ENCODE results near the gene CKS2.

The CKS2 gene

DNA sequence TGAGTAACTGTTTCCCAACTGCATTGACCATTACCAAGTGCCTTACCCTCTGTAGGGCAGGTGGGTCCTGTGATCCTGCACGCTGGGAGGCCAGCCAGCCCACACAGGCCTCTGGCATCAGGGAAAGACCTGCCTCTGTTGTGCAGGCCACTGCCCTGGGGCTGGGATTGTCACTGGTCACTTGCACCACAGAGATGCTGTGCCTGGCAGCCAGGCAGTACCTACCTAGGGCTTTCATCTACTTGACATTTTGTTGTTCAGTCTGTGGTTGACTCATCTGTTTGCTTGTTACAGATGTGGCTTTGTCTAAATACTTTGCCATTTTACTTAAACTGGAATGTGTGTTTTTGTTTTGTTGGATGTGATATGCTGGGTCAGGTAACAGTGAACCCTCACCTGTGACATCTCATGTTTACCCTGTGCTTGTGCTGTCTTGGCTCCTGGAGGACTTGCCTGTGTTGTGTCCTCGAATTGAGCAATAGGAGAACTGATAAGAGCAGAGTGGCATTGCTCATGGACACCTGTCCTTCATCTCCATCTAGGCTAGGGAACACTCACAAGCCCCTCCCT lies 40.1 kb downstream of the CKS2 start:
- no peak for DNase-seq (ENCODE audit: low read depth)

GRCh38 chr9:89351584-89352300 lies 40.7 kb downstream of the CKS2 start:
- DNase-seq (ENCODE audit: low read depth): no peak

- no peak for DNase-seq (ENCODE audit: low read depth)
Measured at GRCh38 chr9:89352451-89352850, 41.5 kb downstream of the CKS2 start.

DNA sequence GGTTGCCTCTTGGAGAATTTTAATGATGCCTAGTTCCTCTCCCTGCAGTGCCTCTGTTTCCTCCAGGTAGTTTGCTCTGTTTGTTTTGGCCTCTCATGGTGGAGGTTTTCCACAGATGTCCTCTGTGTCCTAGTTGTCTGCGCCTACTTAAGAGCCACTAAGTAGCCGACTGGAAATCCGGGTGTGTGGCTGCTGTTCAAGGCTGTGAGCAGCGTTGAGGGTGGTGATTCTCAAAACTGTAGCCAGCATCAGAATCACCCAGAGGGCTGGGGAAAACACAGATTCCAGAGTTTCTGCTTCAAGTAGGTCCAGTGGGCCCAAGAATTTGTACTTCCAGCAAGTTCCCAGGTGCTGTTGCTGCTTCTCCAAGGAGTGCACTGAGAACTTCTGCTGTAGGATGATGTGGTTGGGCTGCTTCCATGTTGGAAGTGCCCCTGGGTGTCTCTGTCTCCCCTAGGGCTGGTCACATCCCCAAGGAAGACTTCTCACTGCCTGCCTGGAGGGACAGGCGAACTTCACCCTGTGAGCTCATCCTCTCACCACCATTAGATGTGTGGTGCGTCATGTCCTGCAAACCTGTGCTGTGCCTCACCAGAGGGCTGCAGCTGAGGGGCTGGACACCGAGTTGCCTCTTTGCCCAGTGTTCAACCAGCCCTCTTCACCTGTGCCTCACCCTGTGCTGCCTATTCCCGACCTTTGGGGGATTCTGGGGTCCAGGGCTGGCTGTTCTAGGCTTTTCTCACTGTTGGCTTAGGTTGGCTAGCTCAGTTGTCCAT lies 42.1 kb downstream of the CKS2 start:
- DNase-seq (ENCODE audit: low read depth): no peak

DNA sequence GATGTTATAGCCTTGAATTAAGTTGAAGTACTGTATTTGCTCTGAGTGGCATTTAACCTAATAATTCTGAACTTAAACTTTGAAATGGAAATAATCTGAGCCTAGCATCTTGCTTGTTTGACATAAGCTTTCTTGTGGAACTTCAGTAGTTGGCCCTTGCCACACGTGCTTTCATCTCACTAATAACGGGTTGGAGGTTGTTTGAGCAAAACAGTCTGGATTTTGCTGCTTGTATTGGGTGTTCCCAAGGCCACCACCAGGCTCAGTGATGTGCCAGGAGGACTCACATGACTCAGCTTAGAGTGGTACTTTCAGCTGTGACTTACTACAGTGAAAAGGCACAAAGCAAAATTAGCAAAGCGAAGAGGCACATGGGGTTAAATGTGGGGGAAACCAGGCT lies 43.0 kb downstream of the CKS2 start:
- no peak for DNase-seq (ENCODE audit: low read depth)

DNA sequence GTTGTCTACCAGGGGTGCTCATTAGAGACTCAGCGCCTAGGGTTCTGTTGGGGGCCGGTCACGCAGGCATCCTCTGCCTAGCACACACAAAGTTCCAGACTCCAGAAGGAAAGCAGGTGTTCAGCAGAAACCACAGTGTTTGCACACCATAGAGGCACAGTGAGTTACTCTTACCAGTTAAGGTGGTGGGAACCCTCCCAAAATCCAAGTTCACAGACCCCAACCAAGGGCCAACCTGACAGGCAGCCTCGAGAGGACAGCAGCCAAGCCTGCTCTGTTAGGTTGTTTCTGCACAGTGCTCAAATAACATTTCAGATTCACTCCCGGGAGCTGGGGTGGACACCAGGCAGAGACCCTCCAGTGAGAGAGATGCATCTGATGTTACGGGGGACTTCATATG lies 43.5 kb downstream of the CKS2 start:
- no peak for DNase-seq (ENCODE audit: low read depth)

DNA sequence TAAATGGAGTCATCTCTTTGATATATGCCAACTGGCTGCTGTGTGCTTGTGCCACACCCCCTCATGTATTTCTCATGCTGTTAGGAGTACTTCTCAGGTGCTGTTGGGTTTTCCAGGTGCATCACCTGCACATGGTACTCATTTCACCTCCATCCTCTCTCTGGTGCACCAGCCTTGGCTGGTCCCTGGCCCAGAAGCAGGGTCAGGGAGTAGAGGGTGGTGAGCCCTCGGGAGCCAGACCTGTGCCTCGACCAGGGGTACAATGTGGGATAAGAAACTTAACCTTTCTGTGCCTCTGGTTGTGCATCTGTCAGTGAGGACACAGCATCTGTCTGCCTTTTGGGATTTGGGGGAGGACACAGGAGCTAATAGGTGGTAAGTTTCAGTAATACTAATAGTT lies 45.8 kb downstream of the CKS2 start:
- no peak for DNase-seq (ENCODE audit: low read depth)

- no peak for DNase-seq (ENCODE audit: low read depth)
Measured at GRCh38 chr9:89357331-89358197, 46.6 kb downstream of the CKS2 start.

- DNase-seq (ENCODE audit: low read depth): no peak
Measured at GRCh38 chr9:89358376-89358916, 47.5 kb downstream of the CKS2 start.

DNA sequence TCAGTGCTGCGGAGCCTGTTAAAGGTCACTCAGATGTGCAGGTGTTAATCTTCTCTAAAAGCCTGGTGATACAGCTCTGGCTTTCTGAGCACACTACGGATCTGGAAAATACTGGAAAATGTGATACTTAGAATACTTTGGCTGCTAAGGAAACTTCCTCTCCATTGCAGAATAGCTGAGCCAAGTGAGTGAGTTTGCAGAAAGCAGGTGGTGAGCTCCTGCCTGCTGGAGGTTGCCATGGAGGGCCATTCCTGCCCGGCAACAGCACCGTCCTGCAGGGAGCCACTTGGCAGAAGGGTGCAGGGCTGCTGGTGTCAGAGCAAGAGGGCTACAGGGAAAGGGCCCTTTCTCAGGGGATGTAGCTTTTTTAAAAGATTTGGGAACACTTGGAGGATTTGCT lies 48.0 kb downstream of the CKS2 start:
- DNase-seq (ENCODE audit: low read depth): no peak

DNA sequence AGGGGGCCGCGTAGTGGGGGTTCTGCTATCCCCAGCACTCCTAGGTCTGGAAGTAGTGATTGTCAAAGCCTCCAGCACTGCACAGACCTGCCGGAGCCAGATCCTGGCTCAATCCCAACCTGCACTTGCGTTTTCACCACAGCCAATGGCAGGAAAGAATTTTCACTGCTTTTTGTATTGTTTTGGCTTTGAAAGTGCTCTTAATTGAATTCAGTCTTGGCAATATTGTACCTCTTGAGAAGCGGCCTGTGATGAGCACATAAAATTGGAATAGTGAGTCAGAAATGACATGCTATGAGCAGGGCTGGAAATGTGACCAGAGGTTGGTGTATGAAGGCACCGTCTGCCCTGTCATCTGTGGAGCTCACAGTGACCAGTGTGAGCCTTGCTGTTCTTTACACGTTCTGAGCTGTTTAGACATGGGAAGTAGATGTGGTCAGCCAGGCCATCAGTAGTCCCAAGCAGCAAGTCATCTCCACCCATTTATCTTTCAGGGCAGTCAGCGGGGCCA lies 48.8 kb downstream of the CKS2 start:
- no peak for DNase-seq (ENCODE audit: low read depth)

DNA sequence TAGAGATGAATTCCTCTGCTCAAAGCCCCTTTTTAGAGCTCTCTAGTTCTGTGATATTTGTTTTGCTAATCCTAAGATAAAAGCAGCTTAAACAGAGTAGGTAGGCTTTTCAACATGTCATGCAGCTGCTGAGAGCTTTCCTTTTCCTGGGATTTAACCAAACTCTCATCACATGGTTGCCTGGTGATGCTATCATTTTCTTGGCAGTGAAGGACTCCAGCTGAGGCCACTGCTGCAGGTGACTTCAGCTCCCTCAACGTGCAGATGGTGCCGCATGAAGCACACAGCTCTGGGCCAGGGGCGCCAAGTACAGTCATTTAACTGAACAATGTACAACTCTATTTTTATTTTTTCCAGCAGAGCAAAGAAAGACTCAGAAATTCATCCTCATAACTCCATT lies 49.5 kb downstream of the CKS2 start:
- no peak for DNase-seq (ENCODE audit: low read depth)

- DNase-seq (ENCODE audit: low read depth): no peak
Measured at GRCh38 chr9:89361031-89361430, 50.0 kb downstream of the CKS2 start.

DNA sequence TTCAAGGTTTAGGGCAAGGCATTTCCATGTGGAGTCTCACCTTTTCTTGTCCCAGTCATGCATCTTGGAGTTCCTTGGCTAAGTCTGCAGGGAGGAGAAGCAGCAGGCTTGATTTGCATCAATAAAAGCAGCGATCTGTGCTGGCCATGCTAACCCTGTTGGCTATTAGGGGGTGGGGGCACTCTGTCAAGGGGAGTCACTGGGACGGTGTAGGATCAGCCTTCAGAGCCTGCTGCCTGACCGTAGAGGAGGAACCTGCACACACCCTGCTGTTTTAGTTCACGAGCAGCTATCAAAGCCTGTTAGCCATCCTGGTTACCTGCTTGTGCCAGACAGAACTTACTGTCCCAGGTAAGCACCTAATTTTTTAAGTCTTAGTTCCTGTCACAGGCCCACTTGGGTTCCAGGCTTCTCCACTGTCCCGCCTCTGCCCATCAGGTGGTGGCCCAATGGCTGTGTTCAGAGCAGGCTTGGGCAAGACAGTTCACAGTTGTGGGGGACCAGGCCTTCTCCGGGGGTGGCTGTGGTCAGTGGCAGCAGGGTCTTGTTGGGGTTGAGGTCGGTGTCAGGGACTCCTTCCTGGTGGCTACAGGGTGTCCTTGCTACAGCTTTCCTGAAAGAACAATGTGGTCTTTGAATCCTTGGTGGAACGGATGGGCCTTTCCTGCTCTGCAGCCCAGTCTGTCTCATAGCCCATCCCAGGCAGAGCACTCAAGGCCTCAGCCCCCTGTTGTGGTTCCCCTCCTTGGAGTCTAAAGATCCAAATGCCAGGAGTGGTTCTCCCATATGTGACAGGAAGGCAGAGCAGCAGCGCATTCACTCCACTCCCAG lies 51.0 kb downstream of the CKS2 start:
- DNase-seq (ENCODE audit: low read depth): no peak

GRCh38 chr9:89362647-89363310 lies 51.8 kb downstream of the CKS2 start:
- DNase-seq (ENCODE audit: low read depth): no peak

DNA sequence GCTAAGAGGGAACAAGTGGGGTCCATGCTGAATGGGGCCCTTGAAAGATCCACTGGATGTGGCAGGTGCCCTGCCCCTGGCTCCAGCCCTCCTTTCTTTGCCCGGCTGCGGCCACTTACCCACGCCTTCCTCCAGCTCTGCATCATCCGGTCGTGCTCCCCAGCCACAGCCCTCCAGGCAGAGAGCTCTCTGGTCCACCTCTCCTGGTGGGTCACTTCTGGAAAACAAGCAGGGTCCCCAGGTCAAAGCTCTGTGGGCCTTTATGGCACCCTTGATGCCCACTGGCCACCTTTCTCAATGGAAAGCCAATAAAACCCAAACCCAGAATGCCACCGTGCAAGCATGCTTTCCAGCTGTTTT lies 52.3 kb downstream of the CKS2 start:
- no peak for DNase-seq (ENCODE audit: low read depth)

GRCh38 chr9:89363921-89364665 lies 53.1 kb downstream of the CKS2 start:
- DNase-seq (ENCODE audit: low read depth): no peak

GRCh38 chr9:89364666-89365531 lies 53.9 kb downstream of the CKS2 start:
- DNase-seq (ENCODE audit: low read depth): no peak

DNA sequence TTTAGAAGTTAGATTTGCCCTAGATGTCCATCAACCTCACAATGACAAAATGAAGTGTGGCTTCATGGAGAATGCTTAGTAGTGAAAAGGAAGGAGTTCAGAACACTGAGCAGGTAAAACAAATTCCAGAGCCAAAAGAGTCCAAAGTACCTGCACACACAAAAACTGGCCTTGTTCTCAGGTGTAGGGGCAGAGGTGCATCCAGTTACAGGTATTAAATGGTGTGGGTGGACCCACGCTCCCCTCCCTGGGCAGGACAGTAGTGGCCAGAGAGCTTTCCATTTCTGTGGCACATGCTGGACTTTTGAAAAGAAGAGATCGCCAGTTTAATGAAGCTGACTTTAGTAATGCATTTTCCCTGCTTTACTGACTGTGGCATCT lies 54.5 kb downstream of the CKS2 start:
- DNase-seq (ENCODE audit: low read depth): no peak
